HepG2 (cell line): Measurements from ENCODE around the gene NPPA.

Experiments used
- BHLHE40 ChIP-seq: IDR thresholded peaks from 2 replicates; pipeline ENCODE4 v1.6.1; 2011; ENCODE audit warnings: low read length, improper control_type of control experiment
- CTCF ChIP-seq: sonication (generic); formaldehyde crosslinking; IDR thresholded peaks from 2 replicates; pipeline ENCODE4 v1.5.0; 2020; ENCODE audit warnings: mild to moderate bottlenecking, missing genetic modification reagents, moderate library complexity
- HDAC6 ChIP-seq: fragments of 200-600 bp; sonication (generic); IDR thresholded peaks from 2 replicates; pipeline ENCODE4 v1.7.0; 2017; ENCODE audit warnings: mild to moderate bottlenecking, antibody characterized with exemption, low read length, low read depth
- HMG20A ChIP-seq: IDR thresholded peaks from 2 replicates; pipeline ENCODE4 v1.6.1; 2016; ENCODE audit warnings: borderline replicate concordance
- HNRNPLL ChIP-seq: fragments of 200-400 bp; formaldehyde crosslinking; IDR thresholded peaks from 2 replicates; pipeline ENCODE4 v1.6.1; 2017; ENCODE audit warnings: mild to moderate bottlenecking, low read depth, low read length; ENCODE audit not compliant: poor library complexity, severe bottlenecking
- IRF1 ChIP-seq: sonication (generic); formaldehyde crosslinking; IDR thresholded peaks from 2 replicates; pipeline ENCODE4 v1.4.0; 2020; ENCODE audit warnings: low read depth, mild to moderate bottlenecking, missing genetic modification reagents
- ISX ChIP-seq: sonication (generic); formaldehyde crosslinking; conservative IDR thresholded peaks from 2 replicates; pipeline ENCODE4 v1.5.0; 2020; ENCODE audit warnings: missing genetic modification reagents
- POLR2A ChIP-seq, 2 experiments: IDR thresholded peaks; 2 replicates each; pipeline ENCODE4 v1.6.1; 2011; ENCODE audit warnings: low read depth in 2 of 2, low read length in 2 of 2, mild to moderate bottlenecking in 1 of 2, moderate library complexity in 1 of 2; ENCODE audit not compliant: insufficient read depth in 1 of 2
- POLR2AphosphoS5 ChIP-seq: IDR thresholded peaks from 2 replicates; pipeline ENCODE4 v1.6.1; 2012; ENCODE audit warnings: low read depth, low read length
- RAD21 ChIP-seq: fragments of 450-650 bp; formaldehyde crosslinking; IDR thresholded peaks from 2 replicates; pipeline ENCODE4 v1.5.0; 2020; ENCODE audit warnings: mild to moderate bottlenecking
- ZNF292 ChIP-seq: sonication (generic); formaldehyde crosslinking; IDR thresholded peaks from 2 replicates; pipeline ENCODE4 v1.8.1; 2022; ENCODE audit warnings: mild to moderate bottlenecking, low read depth, missing genetic modification reagents, borderline replicate concordance
- ZNF44 ChIP-seq: sonication (generic); formaldehyde crosslinking; IDR thresholded peaks from 2 replicates; pipeline ENCODE4 v1.5.1; 2020; ENCODE audit warnings: mild to moderate bottlenecking, missing genetic modification reagents
- ZNF589 ChIP-seq: sonication (generic); formaldehyde crosslinking; conservative IDR thresholded peaks from 2 replicates; pipeline ENCODE4 v1.8.0; 2022; ENCODE audit warnings: mild to moderate bottlenecking, moderate library complexity, missing genetic modification reagents

GRCh38 chr1:11885916-11886315 is 38.3 kb upstream of the NPPA start:
- no peak for TF ChIP-seq POLR2A (IDR thresholded peaks at IDR 0.05; ENCODE audit: insufficient read depth in 1 of 2, low read depth in 2 of 2, low read length in 2 of 2)
- TF ChIP-seq HNRNPLL, result no peak
- TF ChIP-seq ISX (CRISPR knock-in tag), result no peak
- TF ChIP-seq POLR2AphosphoS5, result no peak
- TF ChIP-seq ZNF589 (CRISPR knock-in tag), result no peak
- TF ChIP-seq ZNF44 (CRISPR knock-in tag), result no peak
- TF ChIP-seq CTCF (CRISPR knock-in tag), result no peak
- TF ChIP-seq IRF1 (CRISPR knock-in tag), result no peak
- no peak for TF ChIP-seq BHLHE40
- TF ChIP-seq HDAC6, result no peak
- TF ChIP-seq HMG20A (CRISPR knock-in tag), result no peak
- no peak for TF ChIP-seq ZNF292 (CRISPR knock-in tag)
- TF ChIP-seq RAD21 (CRISPR knock-in tag), result no peak
